ENCODE results near the gene NTSR1. TPM values are rescaled to one million over a fixed set of nuclear protein-coding genes. Genes with fewer than 3 reads are reported as not detected.

The NTSR1 gene
- total and polyA plus RNA-seq, 4 donors, result 0.02 to 3.7 (median 0.76) TPM

GRCh38 chr20:62782893-62783278 lies 74.2 kb downstream of the NTSR1 start:
- DNase-seq (peak in 1 of 3 donors; percentile 42), ATAC-seq (ENCODE audit: insufficient read depth, low FRiP score) (no peak)
- Histone ChIP-seq H3K4me1 (ENCODE audit: control insufficient read depth in 5 of 5, insufficient read depth in 5 of 5, low read length in 5 of 5) (peaks cover 0 to 18% (median 0%) of the 10 kb centered on the region in 5 donors), H3K9me3 (ENCODE audit: control insufficient read depth in 4 of 4, insufficient read depth in 3 of 4, low read length in 3 of 4) (no peaks in the 10 kb centered on the region), H3K27ac (ENCODE audit: low read depth in 1 of 2, low read length in 1 of 2) (no peak overlapping the region), H3K27me3 (ENCODE audit: control insufficient read depth in 3 of 3, insufficient read depth in 3 of 3, low read length in 2 of 3) (no peaks in the 10 kb centered on the region), H3K36me3 (ENCODE audit: control insufficient read depth in 4 of 4, insufficient read depth in 4 of 4, low read length in 4 of 4) (no peaks in the 10 kb centered on the region), H3K9ac (ENCODE audit: insufficient read depth in 1 of 2, low read length in 2 of 2) (no peak overlapping the region), H3K4me3 (no peak overlapping the region)
- no peak for TF ChIP-seq CTCF (IDR thresholded peaks at IDR 0.05; ENCODE audit: control extremely low read depth, extremely low read depth)
- 42 to 50% methylated on average over 9 of the region's 9 CpGs for WGBS, 2 donors

GRCh38 chr20:62784497-62784896 lies 75.9 kb downstream of the NTSR1 start:
- WGBS, 2 donors, result 91 to 93% methylated on average over 15 to 16 of the region's 16 CpGs
- TF ChIP-seq CTCF (IDR thresholded peaks at IDR 0.05; ENCODE audit: control extremely low read depth, extremely low read depth), result no peak
- H3K36me3 ChIP-seq (ENCODE audit: control insufficient read depth in 4 of 4, insufficient read depth in 4 of 4, low read length in 4 of 4), result no peaks in the 10 kb centered on the region
- peaks cover 0 to 18% (median 0%) of the 10 kb centered on the region in 5 donors for H3K4me1 ChIP-seq (ENCODE audit: control insufficient read depth in 5 of 5, insufficient read depth in 5 of 5, low read length in 5 of 5)
- no peak overlapping the region for H3K27ac ChIP-seq (ENCODE audit: low read depth in 1 of 2, low read length in 1 of 2)
- H3K9ac ChIP-seq (ENCODE audit: insufficient read depth in 1 of 2, low read length in 2 of 2), result no peak overlapping the region
- H3K9me3 ChIP-seq (ENCODE audit: control insufficient read depth in 4 of 4, insufficient read depth in 3 of 4, low read length in 3 of 4), result no peaks in the 10 kb centered on the region
- no peaks in the 10 kb centered on the region for H3K27me3 ChIP-seq (ENCODE audit: control insufficient read depth in 3 of 3, insufficient read depth in 3 of 3, low read length in 2 of 3)
- DNase-seq (no peak), ATAC-seq (ENCODE audit: insufficient read depth, low FRiP score) (no peak)
- H3K4me3 ChIP-seq, result no peak overlapping the region

- DNase-seq, result peak; percentile 51 to 75 (median 53)
These were observed 76.8 kb downstream of the NTSR1 start for GRCh38 chr20:62785393-62785792.

More at GRCh38 chr20:62785393-62785792, 76.8 kb downstream of the NTSR1 start:
- no peaks in the 10 kb centered on the region for H3K27me3 ChIP-seq (ENCODE audit: control insufficient read depth in 3 of 3, insufficient read depth in 3 of 3, low read length in 2 of 3)
- TF ChIP-seq CTCF (IDR thresholded peaks at IDR 0.05; ENCODE audit: control extremely low read depth, extremely low read depth), result no peak
- ATAC-seq (ENCODE audit: insufficient read depth, low FRiP score), result no peak
- no peak overlapping the region for H3K27ac ChIP-seq (ENCODE audit: low read depth in 1 of 2, low read length in 1 of 2)
- WGBS, 2 donors, result 73 to 77% methylated on average over 11 of the region's 11 CpGs
- H3K9me3 ChIP-seq (ENCODE audit: control insufficient read depth in 4 of 4, insufficient read depth in 3 of 4, low read length in 3 of 4), result no peaks in the 10 kb centered on the region
- no peak overlapping the region for H3K9ac ChIP-seq (ENCODE audit: insufficient read depth in 1 of 2, low read length in 2 of 2)
- H3K4me1 ChIP-seq (ENCODE audit: control insufficient read depth in 5 of 5, insufficient read depth in 5 of 5, low read length in 5 of 5), result peaks cover 0 to 18% (median 0%) of the 10 kb centered on the region in 5 donors
- no peak overlapping the region for H3K4me3 ChIP-seq
- H3K36me3 ChIP-seq (ENCODE audit: control insufficient read depth in 4 of 4, insufficient read depth in 4 of 4, low read length in 4 of 4), result no peaks in the 10 kb centered on the region
